Endothelial cell of umbilical vein (primary cell): ENCODE measurements around the gene TPCN1. TPM values are rescaled to one million over a fixed set of nuclear protein-coding genes. Genes with fewer than 3 reads are reported as not detected.

Source experiments
- BruUV-seq: library from RNA; stranded (reverse); fragments of 400-500 nt; replicated peaks from 2 replicates; lab custom pipeline; 2021; lab: Mats Ljungman, UMichigan
- CTCF ChIA-PET: fragments of 300-600, 350-600 bp; sonication (Branson Sonifier 250); formaldehyde crosslinking; loops from one replicate; lab custom pipeline; 2021; ENCODE audit warnings: antibody characterized with exemption, inconsistent platforms; lab: Charles Lee
- POLR2A ChIA-PET: fragments of 300-600, 350-600 bp; sonication (Branson Sonifier 250); formaldehyde crosslinking; loops from one replicate; lab custom pipeline; 2021; ENCODE audit warnings: antibody characterized with exemption, inconsistent platforms; lab: Charles Lee
- DNase-seq: peaks from one replicate; pipeline ENCODE4 v3.0.0-alpha.2; 2011; ENCODE audit warnings: low read depth, low spot score
- FAIRE-seq: peaks from 2 replicates; lab custom pipeline; 2011; peaks lifted over from hg19 to GRCh38; lab: Jason Lieb, UNC
- H2AFZ ChIP-seq: 2 replicates; pipeline ENCODE4 v1.6.0; 2012; ENCODE audit warnings: low read depth, low read length, control low read depth, inconsistent platforms
- H3K27ac ChIP-seq: 2 replicates; pipeline ENCODE4 v1.5.1; 2011; ENCODE audit warnings: low read depth, mild to moderate bottlenecking, control low read depth, low read length, moderate library complexity; ENCODE audit not compliant: insufficient read depth
- H3K27me3 ChIP-seq, 2 experiments: 2 replicates each; pipeline versions ENCODE4 v1.6.0 to v1.6.1; 2011; ENCODE audit warnings: low read length in 2 of 2, mixed read lengths in 1 of 2; ENCODE audit not compliant: control insufficient read depth in 2 of 2, insufficient read depth in 2 of 2
- H3K36me3 ChIP-seq, 2 experiments: 2 replicates in 1 of 2; 3 replicates in 1 of 2; pipeline ENCODE4 v1.5.1; 2011; ENCODE audit warnings: low read length in 2 of 2, mild to moderate bottlenecking in 1 of 2, moderate library complexity in 1 of 2; ENCODE audit not compliant: control insufficient read depth in 2 of 2, insufficient read depth in 2 of 2; ENCODE audit errors: extremely low read depth in 1 of 2
- H3K4me1 ChIP-seq: 3 replicates; pipeline ENCODE4 v1.5.1; 2011; ENCODE audit warnings: mild to moderate bottlenecking, low read length; ENCODE audit not compliant: control insufficient read depth, insufficient read depth; ENCODE audit errors: extremely low read depth
- H3K4me2 ChIP-seq: 2 replicates; pipeline ENCODE4 v1.6.1; 2011; ENCODE audit warnings: low read length, control low read depth, mixed read lengths; ENCODE audit not compliant: insufficient read depth
- H3K4me3 ChIP-seq, 3 experiments: fragments of 200-600 bp in 1 of 3; sonication (generic), shearing (Covaris generic) in 1 of 3; replicated peaks in 1 of 3; 2 replicates each; pipeline ENCODE4 v1.5.1; 2011 to 2016; ENCODE audit warnings: control low read depth in 3 of 3, low read length in 3 of 3, mild to moderate bottlenecking in 2 of 3, inconsistent platforms in 1 of 3, low read depth in 1 of 3, moderate library complexity in 1 of 3; ENCODE audit not compliant: insufficient read depth in 1 of 3
- H3K79me2 ChIP-seq: 2 replicates; pipeline ENCODE4 v1.6.0; 2012; ENCODE audit warnings: low read length, inconsistent platforms; ENCODE audit not compliant: control insufficient read depth, insufficient read depth
- H3K9ac ChIP-seq: replicated peaks from 2 replicates; pipeline ENCODE3; 2011; ENCODE audit warnings: low read length, control low read depth; ENCODE audit not compliant: insufficient read depth; ENCODE audit errors: extremely low read depth
- H3K9me1 ChIP-seq: replicated peaks from 3 replicates; pipeline ENCODE4 v1.6.0; 2011; ENCODE audit warnings: mild to moderate bottlenecking, low read length; ENCODE audit not compliant: control insufficient read depth, insufficient read depth; ENCODE audit errors: extremely low read depth
- H3K9me3 ChIP-seq: replicated peaks from 2 replicates; pipeline ENCODE4 v1.5.1; 2012; ENCODE audit warnings: low read length, inconsistent platforms; ENCODE audit not compliant: control insufficient read depth, insufficient read depth
- H4K20me1 ChIP-seq: replicated peaks from 2 replicates; pipeline ENCODE3; 2011; ENCODE audit warnings: mild to moderate bottlenecking, low read length; ENCODE audit not compliant: control insufficient read depth, insufficient read depth; ENCODE audit errors: extremely low read depth
- EZH2 ChIP-seq: IDR thresholded peaks from 2 replicates; pipeline ENCODE4 v1.6.1; 2012; ENCODE audit warnings: borderline replicate concordance, low read depth, mild to moderate bottlenecking, moderate library complexity, low read length, inconsistent platforms; ENCODE audit not compliant: severe bottlenecking
- FOS ChIP-seq: IDR thresholded peaks from 2 replicates; pipeline ENCODE4 v1.6.1; 2011; ENCODE audit warnings: mild to moderate bottlenecking, low read length, moderate library complexity, borderline replicate concordance; ENCODE audit not compliant: insufficient read depth
- GATA2 ChIP-seq: IDR thresholded peaks from 2 replicates; pipeline ENCODE4 v1.7.0; 2011; ENCODE audit warnings: low read depth, mild to moderate bottlenecking, moderate library complexity, mixed read lengths, low read length; ENCODE audit not compliant: insufficient read length, insufficient read depth
- JUN ChIP-seq: IDR thresholded peaks from 2 replicates; pipeline ENCODE4 v1.6.1; 2011; ENCODE audit warnings: borderline replicate concordance, low read depth; ENCODE audit not compliant: insufficient read length, insufficient read depth
- MYC ChIP-seq: IDR thresholded peaks from one replicate; pipeline ENCODE4 v1.6.1; 2011; ENCODE audit warnings: mild to moderate bottlenecking, low read depth, low read length
- POLR2A ChIP-seq: IDR thresholded peaks from 2 replicates; pipeline ENCODE4 v1.6.1; 2012; ENCODE audit warnings: low read depth, mild to moderate bottlenecking, control low read depth, low read length
- POLR2AphosphoS5 ChIP-seq: IDR thresholded peaks from 2 replicates; pipeline ENCODE4 v1.6.1; 2012; ENCODE audit warnings: low read depth, mild to moderate bottlenecking, control low read depth, low read length, moderate library complexity; ENCODE audit not compliant: insufficient read depth
- dilution Hi-C: fragments of 300-500 bp; cut with MboI; formaldehyde crosslinking; loops from one replicate; pipeline ENCODE4 v1.15.0; 2019; ENCODE audit warnings: low sequenced_read_pairs; ENCODE audit not compliant: extremely low pct_ligation_motif_present
- intact Hi-C: fragments of 100-400 bp; cut with micrococcal nuclease; formaldehyde crosslinking; loops from one replicate; pipeline ENCODE4 v1.10.0; 2022
- polyA plus RNA-seq, 4 experiments: library from polyadenylated mRNA; depleted of rRNA in 3 of 4; stranded (reverse) in 3 of 4; unstranded in 1 of 4; fragments of >200 nt; gene quantifications; 2 replicates each; pipeline versions ENCODE4 v1.2.1 to v1.2.3, GENCODE V29; 2011 to 2012; ENCODE audit warnings: missing spikeins in 1 of 4
- total RNA-seq: library from RNA; stranded (reverse); gene quantifications from 2 replicates; pipeline ENCODE4 v1.2.3, GENCODE V29; 2021
- TF ChIP-seq, protein P1 (sequence below), 2 donors: IDR thresholded peaks; 1 replicate in 1 of 2; 2 replicates in 1 of 2; pipeline ENCODE4 v1.5.1; 2011; ENCODE audit warnings: low read length in 2 of 2, mild to moderate bottlenecking in 2 of 2, moderate library complexity in 2 of 2, control low read depth in 1 of 2, inconsistent platforms in 1 of 2, low read depth in 1 of 2; ENCODE audit not compliant: insufficient read depth in 1 of 2; ENCODE audit errors: extremely low read depth in 1 of 2
- TF ChIP-seq, protein P2 (sequence below): IDR thresholded peaks from 2 replicates; pipeline ENCODE4 v1.6.1; 2011; ENCODE audit not compliant: insufficient read depth, insufficient read length

Gene TPCN1
- total and polyA plus RNA-seq, 2 donors (not counting 3 experiments of a cell fraction or from before 2014, with no cell fraction given), result 19.5 to 28.3 TPM

GRCh38 chr12:113260636-113261300, 39.5 kb downstream of the TPCN1 start:
- TF ChIP-seq GATA2, result no peak
- TF ChIP-seq, protein P1, sequence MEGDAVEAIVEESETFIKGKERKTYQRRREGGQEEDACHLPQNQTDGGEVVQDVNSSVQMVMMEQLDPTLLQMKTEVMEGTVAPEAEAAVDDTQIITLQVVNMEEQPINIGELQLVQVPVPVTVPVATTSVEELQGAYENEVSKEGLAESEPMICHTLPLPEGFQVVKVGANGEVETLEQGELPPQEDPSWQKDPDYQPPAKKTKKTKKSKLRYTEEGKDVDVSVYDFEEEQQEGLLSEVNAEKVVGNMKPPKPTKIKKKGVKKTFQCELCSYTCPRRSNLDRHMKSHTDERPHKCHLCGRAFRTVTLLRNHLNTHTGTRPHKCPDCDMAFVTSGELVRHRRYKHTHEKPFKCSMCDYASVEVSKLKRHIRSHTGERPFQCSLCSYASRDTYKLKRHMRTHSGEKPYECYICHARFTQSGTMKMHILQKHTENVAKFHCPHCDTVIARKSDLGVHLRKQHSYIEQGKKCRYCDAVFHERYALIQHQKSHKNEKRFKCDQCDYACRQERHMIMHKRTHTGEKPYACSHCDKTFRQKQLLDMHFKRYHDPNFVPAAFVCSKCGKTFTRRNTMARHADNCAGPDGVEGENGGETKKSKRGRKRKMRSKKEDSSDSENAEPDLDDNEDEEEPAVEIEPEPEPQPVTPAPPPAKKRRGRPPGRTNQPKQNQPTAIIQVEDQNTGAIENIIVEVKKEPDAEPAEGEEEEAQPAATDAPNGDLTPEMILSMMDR (IDR thresholded peaks at IDR 0.05; ENCODE audit: extremely low read depth in 1 of 2, insufficient read depth in 1 of 2, low read depth in 1 of 2, low read length in 2 of 2), result no peak
- TF ChIP-seq FOS, result no peak
- no peak for TF ChIP-seq MYC
- TF ChIP-seq POLR2AphosphoS5, result no peak
- TF ChIP-seq, protein P2, sequence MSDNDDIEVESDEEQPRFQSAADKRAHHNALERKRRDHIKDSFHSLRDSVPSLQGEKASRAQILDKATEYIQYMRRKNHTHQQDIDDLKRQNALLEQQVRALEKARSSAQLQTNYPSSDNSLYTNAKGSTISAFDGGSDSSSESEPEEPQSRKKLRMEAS, result no peak
- no peak for TF ChIP-seq POLR2A
- no peak for TF ChIP-seq JUN
- TF ChIP-seq EZH2, result no peak
- Histone ChIP-seq H2AFZ (no peak overlapping the region), H3K9me1 (no peaks in the 10 kb centered on the region), H3K4me3 (no peak overlapping the region), H3K9ac (no peak overlapping the region), H3K79me2 (no peaks in the 10 kb centered on the region), H3K36me3 (no peaks in the 10 kb centered on the region), H3K27me3 (no peaks in the 10 kb centered on the region), H3K4me2 (no peak overlapping the region), H3K27ac (no peak overlapping the region), H3K9me3 (no peaks in the 10 kb centered on the region), H3K4me1 (peaks cover 13% of the 10 kb centered on the region), H4K20me1 (no peaks in the 10 kb centered on the region)
- no TSS peak for BruUV-seq
- ChIA-PET CTCF (no interaction called here), POLR2A (no interaction called here)
- dilution Hi-C loops, result no loop called here
- FAIRE-seq (no peak), DNase-seq (no peak)
- intact Hi-C loops, result loop anchor here (1.0 to 2.0 kb wide), 2 partner anchors 14 to 34 kb away; no protein-coding TSS in a partner anchor
